Natural killer cell (primary cell): ENCODE data around the gene NKTR. TPM values are rescaled to one million over a fixed set of nuclear protein-coding genes. Genes with fewer than 3 reads are reported as not detected.
A peak's percentile ranks its signal among the peaks of the same experiment; 100 is the strongest.

Source experiments
- ATAC-seq, 3 donors: fragments of 150-1000 bp in 2 of 3; fragments of 200-7000 bp in 1 of 3; cut with Tn5 transposase; 1 replicate in 1 of 3; 2 replicates in 2 of 3; pipeline ENCODE4 v1.10.0; 2021; ENCODE audit warnings: mild to moderate bottlenecking in 2 of 3, moderate library complexity in 2 of 3
- DNase-seq, 2 donors: peaks; one replicate each; pipeline versions ENCODE4 v3.0.0 to v3.0.0-alpha.2; 2013 to 2021; ENCODE audit warnings: mixed read lengths in 1 of 2
- H3K27ac ChIP-seq: one replicate; pipeline ENCODE4 v1.5.1; 2013; ENCODE audit warnings: mild to moderate bottlenecking, low read length
- H3K27me3 ChIP-seq: one replicate; pipeline ENCODE4 v1.6.1; 2013; ENCODE audit warnings: low read length; ENCODE audit not compliant: control insufficient read depth, insufficient read depth
- H3K36me3 ChIP-seq: one replicate; pipeline ENCODE4 v1.6.1; 2013; ENCODE audit warnings: low read length; ENCODE audit not compliant: control insufficient read depth, insufficient read depth
- H3K4me1 ChIP-seq: one replicate; pipeline ENCODE4 v1.6.1; 2013; ENCODE audit warnings: low read length; ENCODE audit not compliant: control insufficient read depth, insufficient read depth
- H3K4me3 ChIP-seq: one replicate; pipeline ENCODE4 v1.5.1; 2013; ENCODE audit warnings: low read length
- H3K9me3 ChIP-seq: one replicate; pipeline ENCODE4 v1.6.1; 2013; ENCODE audit warnings: low read length; ENCODE audit not compliant: control insufficient read depth, insufficient read depth
- H3K27ac Mint-ChIP-seq, 2 donors: one replicate each; pipeline ENCODE4 v1.8.0; 2022; ENCODE audit warnings: mild to moderate bottlenecking in 2 of 2, mixed read lengths in 2 of 2, moderate library complexity in 1 of 2
- H3K27me3 Mint-ChIP-seq, 2 donors: one replicate each; pipeline ENCODE4 v1.8.0; 2022; ENCODE audit warnings: low read depth in 2 of 2, mixed read lengths in 2 of 2
- H3K36me3 Mint-ChIP-seq: one replicate; pipeline ENCODE4 v1.8.0; 2022; ENCODE audit warnings: mixed read lengths
- H3K4me1 Mint-ChIP-seq, 2 donors: one replicate each; pipeline ENCODE4 v1.8.0; 2022; ENCODE audit warnings: mixed read lengths in 2 of 2
- H3K4me3 Mint-ChIP-seq: one replicate; pipeline ENCODE4 v1.8.0; 2022; ENCODE audit warnings: mild to moderate bottlenecking, moderate library complexity, mixed read lengths
- H3K9me3 Mint-ChIP-seq, 2 donors: one replicate each; pipeline ENCODE4 v1.8.0; 2022; ENCODE audit warnings: mixed read lengths in 2 of 2
- WGBS: methylation state at CpG from one replicate; pipeline ENCODE4 v1.1.7; 2013; ENCODE audit warnings: missing lambda C conversion rate; ENCODE audit not compliant: insufficient coverage; 5-methylcytosine and 5-hydroxymethylcytosine counted together
- intact Hi-C: fragments of 100-400 bp; cut with micrococcal nuclease; formaldehyde crosslinking; loops from one replicate; pipeline ENCODE4 v1.14.2; 2022
- total RNA-seq, 4 donors: library from RNA; stranded (reverse); fragments of 120-200 nt in 1 of 4; gene quantifications; one replicate each; pipeline versions ENCODE4 v1.2.3 to v1.2.4, GENCODE V29; 2013 to 2022
- TF ChIP-seq, protein P1 (sequence below): fragments of 200-600 bp; IDR thresholded peaks from one replicate; pipeline ENCODE4 v1.8.0; 2022; ENCODE audit warnings: antibody characterized with exemption

The NKTR gene
- total RNA-seq, 3 donors from 2014 or later (not counting 1 experiment from before 2014, with no cell fraction given), result 212 to 252 (median 217) TPM

DNA sequence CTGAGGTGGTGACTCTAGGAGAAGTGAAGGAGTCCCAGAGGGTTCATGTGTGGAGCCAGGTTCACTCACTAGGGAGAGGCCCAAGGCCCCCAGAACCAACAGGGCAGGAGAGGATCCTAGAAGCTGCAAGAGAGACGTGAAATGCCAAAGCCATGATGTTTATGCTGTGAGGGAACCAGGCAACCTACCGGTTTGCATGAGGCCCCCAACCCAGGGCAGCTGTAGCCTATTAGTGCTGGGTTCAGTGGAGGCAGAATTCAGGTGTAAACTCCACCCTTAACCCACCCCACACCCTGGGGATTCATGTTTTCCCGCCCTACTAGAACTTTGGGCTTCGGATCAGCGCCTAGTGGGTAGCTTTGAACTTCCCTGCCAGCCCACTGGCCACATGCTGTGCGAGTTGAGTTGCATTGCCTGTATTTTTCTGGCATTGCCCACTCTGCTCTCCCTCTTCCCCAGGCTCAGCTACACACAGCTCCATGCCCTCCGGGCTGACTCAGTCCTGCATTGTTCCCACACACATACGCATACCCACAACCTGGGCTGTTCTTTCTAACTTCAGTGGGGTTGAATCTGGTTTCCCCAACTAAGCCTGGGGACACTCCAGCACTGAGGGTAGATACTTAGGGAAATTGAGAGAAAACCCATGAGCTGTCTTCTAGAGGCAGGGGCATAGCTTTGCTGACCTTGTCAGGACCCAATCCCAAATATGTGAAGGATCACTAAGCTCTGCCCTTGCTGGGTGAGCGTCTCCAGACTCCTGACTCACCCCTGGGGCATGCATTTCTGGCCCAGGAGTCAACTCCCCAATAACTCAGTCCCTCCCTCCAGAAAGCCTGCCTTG, 51.0 kb downstream of the NKTR start:
- Mint-ChIP-seq H3K36me3 (no peaks in the 10 kb centered on the region), H3K4me3 (peak overlapping the region; percentile 50), H3K4me1 (peaks cover 0 to 45% of the 10 kb centered on the region in 2 donors), H3K9me3 (no peaks in the 10 kb centered on the region), H3K27me3 (no peaks in the 10 kb centered on the region), H3K27ac (peak overlapping the region in 1 of 2 donors; percentile 41)
- intact Hi-C loops, result no loop called here
- H3K27ac ChIP-seq, result no peak overlapping the region
- no peaks in the 10 kb centered on the region for H3K27me3 ChIP-seq
- ATAC-seq, result no peak
- no peaks in the 10 kb centered on the region for H3K9me3 ChIP-seq
- H3K4me3 ChIP-seq, result no peak overlapping the region
- H3K4me1 ChIP-seq, result peaks cover 33% of the 10 kb centered on the region
- TF ChIP-seq, protein P1, sequence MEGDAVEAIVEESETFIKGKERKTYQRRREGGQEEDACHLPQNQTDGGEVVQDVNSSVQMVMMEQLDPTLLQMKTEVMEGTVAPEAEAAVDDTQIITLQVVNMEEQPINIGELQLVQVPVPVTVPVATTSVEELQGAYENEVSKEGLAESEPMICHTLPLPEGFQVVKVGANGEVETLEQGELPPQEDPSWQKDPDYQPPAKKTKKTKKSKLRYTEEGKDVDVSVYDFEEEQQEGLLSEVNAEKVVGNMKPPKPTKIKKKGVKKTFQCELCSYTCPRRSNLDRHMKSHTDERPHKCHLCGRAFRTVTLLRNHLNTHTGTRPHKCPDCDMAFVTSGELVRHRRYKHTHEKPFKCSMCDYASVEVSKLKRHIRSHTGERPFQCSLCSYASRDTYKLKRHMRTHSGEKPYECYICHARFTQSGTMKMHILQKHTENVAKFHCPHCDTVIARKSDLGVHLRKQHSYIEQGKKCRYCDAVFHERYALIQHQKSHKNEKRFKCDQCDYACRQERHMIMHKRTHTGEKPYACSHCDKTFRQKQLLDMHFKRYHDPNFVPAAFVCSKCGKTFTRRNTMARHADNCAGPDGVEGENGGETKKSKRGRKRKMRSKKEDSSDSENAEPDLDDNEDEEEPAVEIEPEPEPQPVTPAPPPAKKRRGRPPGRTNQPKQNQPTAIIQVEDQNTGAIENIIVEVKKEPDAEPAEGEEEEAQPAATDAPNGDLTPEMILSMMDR, result no peak
- peaks cover 17% of the 10 kb centered on the region for H3K36me3 ChIP-seq
- DNase-seq, result no peak
- 97% methylated on average over 9 of the region's 9 CpGs for WGBS

GRCh38 chr3:42652251-42652610, 51.7 kb downstream of the NKTR start:
- WGBS, result 64% methylated on average over 1 of the region's 1 CpG
- no peaks in the 10 kb centered on the region for H3K27me3 Mint-ChIP-seq
- Histone ChIP-seq H3K9me3 (no peaks in the 10 kb centered on the region), H3K27ac (no peak overlapping the region), H3K36me3 (peaks cover 9% of the 10 kb centered on the region), H3K4me1 (peaks cover 33% of the 10 kb centered on the region), H3K4me3 (no peak overlapping the region), H3K27me3 (no peaks in the 10 kb centered on the region)
- DNase-seq (no peak), ATAC-seq (no peak)
- H3K27ac Mint-ChIP-seq, result peak overlapping the region in 1 of 2 donors; percentile 82
- H3K9me3 Mint-ChIP-seq, result no peaks in the 10 kb centered on the region
- H3K36me3 Mint-ChIP-seq, result no peaks in the 10 kb centered on the region
- H3K4me1 Mint-ChIP-seq, result peaks cover 0 to 47% of the 10 kb centered on the region in 2 donors
- intact Hi-C loops, result no loop called here
- no peak overlapping the region for H3K4me3 Mint-ChIP-seq
- TF ChIP-seq, protein P1, result no peak

DNA sequence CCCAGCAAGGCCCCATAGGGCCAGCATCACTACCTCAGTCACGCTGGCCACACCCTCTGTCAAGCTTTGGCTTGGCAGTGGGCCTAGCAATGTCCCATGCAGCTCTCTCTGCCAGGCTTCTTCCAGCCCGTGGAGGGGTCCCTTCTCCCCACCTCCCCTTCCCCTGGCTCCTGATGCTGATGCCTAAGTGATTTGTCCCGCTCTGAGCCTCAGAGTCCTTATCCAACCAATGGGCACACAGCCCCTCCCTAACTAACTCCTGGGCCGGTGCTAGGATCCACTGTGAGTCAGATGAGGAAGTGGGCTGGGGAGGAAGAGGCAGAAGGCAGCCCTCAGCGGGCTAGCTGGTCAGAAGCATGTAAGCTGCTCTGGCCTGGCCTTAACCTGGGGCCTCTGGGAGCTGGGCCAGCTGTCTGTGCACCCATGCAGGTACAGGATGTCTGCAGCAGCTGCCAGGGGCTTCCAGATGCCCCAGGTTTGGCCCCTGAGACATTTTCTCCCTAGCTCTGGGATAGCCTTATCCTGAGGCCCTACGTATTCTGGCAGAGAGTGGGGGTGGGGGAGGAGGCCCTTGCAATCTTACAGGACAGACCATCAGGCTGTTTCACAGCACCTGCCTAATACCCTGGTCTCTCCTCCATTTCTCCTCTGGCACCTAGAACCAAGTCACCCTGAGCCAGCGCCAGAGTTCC, 52.3 kb downstream of the NKTR start:
- intact Hi-C loops, result no loop called here
- no peaks in the 10 kb centered on the region for H3K9me3 Mint-ChIP-seq
- H3K36me3 Mint-ChIP-seq, result no peaks in the 10 kb centered on the region
- peaks cover 0 to 47% of the 10 kb centered on the region in 2 donors for H3K4me1 Mint-ChIP-seq
- H3K27me3 Mint-ChIP-seq, result no peaks in the 10 kb centered on the region
- H3K9me3 ChIP-seq, result no peaks in the 10 kb centered on the region
- peaks cover 5% of the 10 kb centered on the region for H3K36me3 ChIP-seq
- no peaks in the 10 kb centered on the region for H3K27me3 ChIP-seq
- H3K4me3 ChIP-seq, result no peak overlapping the region
- WGBS, result 46% methylated on average over 7 of the region's 7 CpGs
- no peak for DNase-seq
- H3K4me1 ChIP-seq, result peaks cover 33% of the 10 kb centered on the region
- peak in 2 of 3 donors; percentile 27 to 43 for ATAC-seq
- H3K27ac ChIP-seq, result no peak overlapping the region
- H3K27ac Mint-ChIP-seq, result peak overlapping the region in 1 of 2 donors; percentile 82
- H3K4me3 Mint-ChIP-seq, result peak overlapping the region; percentile 88
- TF ChIP-seq, protein P1, result no peak
